NT2/D1 (cell line): ENCODE measurements around the gene PNKD.

ENCODE experiments used
- SUZ12 ChIP-seq: IDR thresholded peaks from 2 replicates; pipeline ENCODE4 v1.6.1; 2011; ENCODE audit not compliant: insufficient read length, insufficient read depth; ENCODE audit errors: extremely low read depth
- YY1 ChIP-seq: IDR thresholded peaks from 2 replicates; pipeline ENCODE4 v1.6.1; 2011; ENCODE audit not compliant: insufficient read length, insufficient read depth
- ZNF274 ChIP-seq: IDR thresholded peaks from 2 replicates; pipeline ENCODE4 v1.6.1; 2011; ENCODE audit warnings: mild to moderate bottlenecking, low read depth, low read length

- TF ChIP-seq YY1 (no peak), SUZ12 (no peak), ZNF274 (no peak)
Measured at GRCh38 chr2:218224186-218224585, 46.1 kb upstream of the PNKD start.
